Fibroblast of the aortic adventitia (primary cell): ENCODE results near the gene KRT25. TPM values are rescaled to one million over a fixed set of nuclear protein-coding genes. Genes with fewer than 3 reads are reported as not detected.
"Not testable (repeated sequence)": the region's sequence is repeated elsewhere in the genome, so short reads cannot be mapped to it uniquely, and the experiment has no call there.

ENCODE experiments used
- DNase-seq: peaks from one replicate; pipeline ENCODE4 v3.0.0-alpha.2; 2010; ENCODE audit warnings: low read depth
- H3K4me3 ChIP-seq: 2 replicates; pipeline ENCODE4 v1.5.1; 2011; ENCODE audit warnings: low read depth, mild to moderate bottlenecking, control low read depth, low read length, moderate library complexity
- CTCF ChIP-seq: IDR thresholded peaks from 2 replicates; pipeline ENCODE4 v1.5.1; 2011; ENCODE audit warnings: mild to moderate bottlenecking, low read length, control low read depth, inconsistent platforms; ENCODE audit not compliant: insufficient read depth
- total RNA-seq: library from RNA; depleted of rRNA; stranded (reverse); fragments of >200 nt; gene quantifications from 2 replicates; pipeline ENCODE4 v1.2.3, GENCODE V29; 2012; ENCODE audit warnings: low replicate concordance

KRT25 gene
- total RNA-seq, 1 donor, result not detected

- TF ChIP-seq CTCF, result no peak
- no peak overlapping the region for H3K4me3 ChIP-seq
- DNase-seq, result no peak
Measured at GRCh38 chr17:40765657-40766056, 10.5 kb upstream of the KRT25 start.

- no peak for TF ChIP-seq CTCF
- DNase-seq, result no peak
- no peak overlapping the region for H3K4me3 ChIP-seq
Measured at GRCh38 chr17:40763752-40764151, 8.6 kb upstream of the KRT25 start.

GRCh38 chr17:40760105-40761016 is 5.2 kb upstream of the KRT25 start:
- no peak overlapping the region for H3K4me3 ChIP-seq
- DNase-seq, result no peak
- TF ChIP-seq CTCF, result no peak

GRCh38 chr17:40753804-40754203 is 1.3 kb downstream of the KRT25 start:
- no peak for DNase-seq
- no peak for TF ChIP-seq CTCF
- H3K4me3 ChIP-seq, result no peak overlapping the region

GRCh38 chr17:40751065-40751464 is 4.1 kb downstream of the KRT25 start:
- no peak overlapping the region for H3K4me3 ChIP-seq
- DNase-seq, result no peak

GRCh38 chr17:40750391-40750790 is 4.7 kb downstream of the KRT25 start:
- no peak for TF ChIP-seq CTCF
- DNase-seq, result no peak
- H3K4me3 ChIP-seq, result no peak overlapping the region

More at GRCh38 chr17:40751065-40751464, 4.1 kb downstream of the KRT25 start:
- no peak for TF ChIP-seq CTCF

GRCh38 chr17:40748666-40749065 is 6.5 kb downstream of the KRT25 start:
- not testable (repeated sequence) for DNase-seq, H3K4me3 ChIP-seq
